ENCODE measurements around the gene KIF26B.

KIF26B gene

GRCh38 chr1:245420926-245421325 is 266.1 kb downstream of the KIF26B start:
- H3K27ac ChIP-seq (ENCODE audit: low read depth, low read length): no peak overlapping the region
- H3F3A ChIP-seq (ENCODE audit: insufficient read depth): no peaks in the 10 kb centered on the region
- H3K9me3 ChIP-seq (ENCODE audit: insufficient read depth, low read length): no peaks in the 10 kb centered on the region
- H3K9me2 ChIP-seq (replicated peaks; ENCODE audit: insufficient read depth, low read length): no peaks in the 10 kb centered on the region
- H2AFZ ChIP-seq (ENCODE audit: low read depth, low read length, severe bottlenecking): no peak overlapping the region
- H3K27me3 ChIP-seq (ENCODE audit: low read length): no peaks in the 10 kb centered on the region
- H3K9ac ChIP-seq (ENCODE audit: low read length): no peak overlapping the region
- no peak overlapping the region for H3K4me3 ChIP-seq (ENCODE audit: insufficient read depth, low read length, poor library complexity, severe bottlenecking)
- TF ChIP-seq CTCF (IDR thresholded peaks at IDR 0.05; ENCODE audit: insufficient read depth, low read length, poor library complexity, severe bottlenecking) (no peak), EZH2phosphoT487 (conservative IDR thresholded peaks at IDR 0.05; ENCODE audit: low read length) (no peak)
- no peaks in the 10 kb centered on the region for H3K36me3 ChIP-seq (ENCODE audit: low read length)
- no peaks in the 10 kb centered on the region for H4K20me1 ChIP-seq (ENCODE audit: low read depth, low read length)
- no peak overlapping the region for H3K4me2 ChIP-seq (ENCODE audit: low read depth, low read length, poor library complexity, severe bottlenecking)
- H3K79me2 ChIP-seq (ENCODE audit: insufficient read depth, low read length): no peaks in the 10 kb centered on the region

DNA sequence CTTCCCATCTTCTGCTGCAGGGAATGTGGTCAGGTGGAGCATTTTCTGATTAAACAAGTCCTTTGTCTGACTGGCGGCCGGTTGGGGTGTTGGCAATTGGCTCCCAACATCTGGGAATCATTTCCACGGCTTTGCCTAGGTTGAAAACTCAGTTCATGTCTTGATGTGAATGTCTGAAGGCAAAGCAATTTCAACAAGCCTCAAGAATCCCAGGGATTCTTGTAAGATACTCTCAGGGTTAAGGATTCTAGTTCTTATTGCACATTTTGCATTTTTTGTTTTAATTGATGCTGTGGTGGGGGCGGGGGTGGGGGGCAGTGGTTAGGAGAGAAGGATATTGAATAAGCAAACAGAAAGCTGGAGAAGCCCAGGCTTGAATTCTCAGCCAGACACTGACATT is 273.9 kb downstream of the KIF26B start:
- Histone ChIP-seq H3K9me3 (ENCODE audit: insufficient read depth, low read length) (no peaks in the 10 kb centered on the region), H3K4me3 (ENCODE audit: insufficient read depth, low read length, poor library complexity, severe bottlenecking) (no peak overlapping the region), H3K27me3 (ENCODE audit: low read length) (no peaks in the 10 kb centered on the region), H4K20me1 (ENCODE audit: low read depth, low read length) (no peaks in the 10 kb centered on the region), H3K27ac (ENCODE audit: low read depth, low read length) (no peak overlapping the region), H3K9ac (ENCODE audit: low read length) (no peak overlapping the region), H3K4me2 (ENCODE audit: low read depth, low read length, poor library complexity, severe bottlenecking) (no peak overlapping the region), H3F3A (ENCODE audit: insufficient read depth) (no peaks in the 10 kb centered on the region), H3K9me2 (replicated peaks; ENCODE audit: insufficient read depth, low read length) (no peaks in the 10 kb centered on the region), H3K79me2 (ENCODE audit: insufficient read depth, low read length) (no peaks in the 10 kb centered on the region), H2AFZ (ENCODE audit: low read depth, low read length, severe bottlenecking) (no peak overlapping the region), H3K36me3 (ENCODE audit: low read length) (no peaks in the 10 kb centered on the region)
- TF ChIP-seq EZH2phosphoT487 (conservative IDR thresholded peaks at IDR 0.05; ENCODE audit: low read length) (no peak), CTCF (IDR thresholded peaks at IDR 0.05; ENCODE audit: insufficient read depth, low read length, poor library complexity, severe bottlenecking) (no peak)

DNA sequence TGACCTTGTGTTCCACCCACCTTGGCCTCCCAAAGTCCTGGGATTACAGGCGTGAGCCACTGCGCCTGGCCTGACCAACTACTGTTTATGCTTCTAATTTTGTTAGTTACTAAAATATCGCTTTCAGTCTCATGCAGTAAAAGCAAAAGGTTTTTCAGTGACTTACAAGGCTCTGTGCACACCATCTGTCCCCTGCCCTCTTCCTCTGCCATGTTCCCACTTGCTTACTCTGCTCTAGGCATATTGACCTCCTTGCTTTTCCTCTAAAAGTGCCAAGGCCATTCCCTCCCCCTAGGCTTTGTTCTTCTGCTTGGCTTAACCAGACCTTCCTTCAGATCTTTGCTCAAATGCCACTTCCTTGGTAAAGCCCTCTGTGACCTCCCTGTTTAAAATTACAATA is 276.9 kb downstream of the KIF26B start:
- Histone ChIP-seq H3K4me3 (ENCODE audit: insufficient read depth, low read length, poor library complexity, severe bottlenecking) (no peak overlapping the region), H3F3A (ENCODE audit: insufficient read depth) (no peaks in the 10 kb centered on the region), H2AFZ (ENCODE audit: low read depth, low read length, severe bottlenecking) (no peak overlapping the region), H3K27me3 (ENCODE audit: low read length) (no peaks in the 10 kb centered on the region), H3K9ac (ENCODE audit: low read length) (no peak overlapping the region), H3K27ac (ENCODE audit: low read depth, low read length) (no peak overlapping the region), H4K20me1 (ENCODE audit: low read depth, low read length) (no peaks in the 10 kb centered on the region), H3K9me3 (ENCODE audit: insufficient read depth, low read length) (no peaks in the 10 kb centered on the region), H3K4me2 (ENCODE audit: low read depth, low read length, poor library complexity, severe bottlenecking) (no peak overlapping the region), H3K79me2 (ENCODE audit: insufficient read depth, low read length) (no peaks in the 10 kb centered on the region), H3K9me2 (replicated peaks; ENCODE audit: insufficient read depth, low read length) (no peaks in the 10 kb centered on the region), H3K36me3 (ENCODE audit: low read length) (no peaks in the 10 kb centered on the region)
- TF ChIP-seq EZH2phosphoT487 (conservative IDR thresholded peaks at IDR 0.05; ENCODE audit: low read length) (no peak), CTCF (IDR thresholded peaks at IDR 0.05; ENCODE audit: insufficient read depth, low read length, poor library complexity, severe bottlenecking) (no peak)

Data from SU-DHL-6 (cell line).